Natural killer cell (primary cell): ENCODE measurements around the gene SLC4A1AP. TPM values are rescaled to one million over a fixed set of nuclear protein-coding genes. Genes with fewer than 3 reads are reported as not detected.

Experiments
- ATAC-seq, 3 donors: fragments of 150-1000 bp in 2 of 3; fragments of 200-7000 bp in 1 of 3; cut with Tn5 transposase; 1 replicate in 1 of 3; 2 replicates in 2 of 3; pipeline ENCODE4 v1.10.0; 2021; ENCODE audit warnings: mild to moderate bottlenecking in 2 of 3, moderate library complexity in 2 of 3
- DNase-seq, 2 donors: peaks; one replicate each; pipeline versions ENCODE4 v3.0.0 to v3.0.0-alpha.2; 2013 to 2021; ENCODE audit warnings: mixed read lengths in 1 of 2
- H3K27ac ChIP-seq: one replicate; pipeline ENCODE4 v1.5.1; 2013; ENCODE audit warnings: mild to moderate bottlenecking, low read length
- H3K27me3 ChIP-seq: one replicate; pipeline ENCODE4 v1.6.1; 2013; ENCODE audit warnings: low read length; ENCODE audit not compliant: control insufficient read depth, insufficient read depth
- H3K36me3 ChIP-seq: one replicate; pipeline ENCODE4 v1.6.1; 2013; ENCODE audit warnings: low read length; ENCODE audit not compliant: control insufficient read depth, insufficient read depth
- H3K4me1 ChIP-seq: one replicate; pipeline ENCODE4 v1.6.1; 2013; ENCODE audit warnings: low read length; ENCODE audit not compliant: control insufficient read depth, insufficient read depth
- H3K4me3 ChIP-seq: one replicate; pipeline ENCODE4 v1.5.1; 2013; ENCODE audit warnings: low read length
- H3K9me3 ChIP-seq: one replicate; pipeline ENCODE4 v1.6.1; 2013; ENCODE audit warnings: low read length; ENCODE audit not compliant: control insufficient read depth, insufficient read depth
- H3K27ac Mint-ChIP-seq, 2 donors: one replicate each; pipeline ENCODE4 v1.8.0; 2022; ENCODE audit warnings: mild to moderate bottlenecking in 2 of 2, mixed read lengths in 2 of 2, moderate library complexity in 1 of 2
- H3K27me3 Mint-ChIP-seq, 2 donors: one replicate each; pipeline ENCODE4 v1.8.0; 2022; ENCODE audit warnings: low read depth in 2 of 2, mixed read lengths in 2 of 2
- H3K36me3 Mint-ChIP-seq: one replicate; pipeline ENCODE4 v1.8.0; 2022; ENCODE audit warnings: mixed read lengths
- H3K4me1 Mint-ChIP-seq, 2 donors: one replicate each; pipeline ENCODE4 v1.8.0; 2022; ENCODE audit warnings: mixed read lengths in 2 of 2
- H3K4me3 Mint-ChIP-seq: one replicate; pipeline ENCODE4 v1.8.0; 2022; ENCODE audit warnings: mild to moderate bottlenecking, moderate library complexity, mixed read lengths
- H3K9me3 Mint-ChIP-seq, 2 donors: one replicate each; pipeline ENCODE4 v1.8.0; 2022; ENCODE audit warnings: mixed read lengths in 2 of 2
- CTCF ChIP-seq: fragments of 200-600 bp; IDR thresholded peaks from one replicate; pipeline ENCODE4 v1.8.0; 2022; ENCODE audit warnings: antibody characterized with exemption
- WGBS: methylation state at CpG from one replicate; pipeline ENCODE4 v1.1.7; 2013; ENCODE audit warnings: missing lambda C conversion rate; ENCODE audit not compliant: insufficient coverage; 5-methylcytosine and 5-hydroxymethylcytosine counted together
- intact Hi-C: fragments of 100-400 bp; cut with micrococcal nuclease; formaldehyde crosslinking; loops from one replicate; pipeline ENCODE4 v1.14.2; 2022
- total RNA-seq, 4 donors: library from RNA; stranded (reverse); fragments of 120-200 nt in 1 of 4; gene quantifications; one replicate each; pipeline versions ENCODE4 v1.2.3 to v1.2.4, GENCODE V29; 2013 to 2022

Gene SLC4A1AP
- total RNA-seq, 3 donors from 2014 or later (not counting 1 experiment from before 2014, with no cell fraction given) = 22.0 to 26.0 (median 24.8) TPM

GRCh38 chr2:27664154-27664574, 475 bp downstream of the SLC4A1AP start:
- Histone ChIP-seq H3K4me3 (peak overlapping the region; percentile 94), H3K4me1 (peaks cover 22% of the 10 kb centered on the region), H3K27me3 (no peaks in the 10 kb centered on the region), H3K27ac (peak overlapping the region; percentile 99), H3K36me3 (peaks cover 43% of the 10 kb centered on the region), H3K9me3 (no peaks in the 10 kb centered on the region)
- Mint-ChIP-seq H3K27ac (peak overlapping the region; percentile 99), H3K36me3 (peaks cover 19% of the 10 kb centered on the region), H3K4me3 (peak overlapping the region; percentile 99), H3K4me1 (peaks cover 37 to 45% of the 10 kb centered on the region in 2 donors), H3K27me3 (no peaks in the 10 kb centered on the region), H3K9me3 (no peaks in the 10 kb centered on the region)
- no peak for TF ChIP-seq CTCF
- intact Hi-C loops = loop anchor here (5.0 kb wide), 1 partner anchor 37 kb away; the partner anchor contains the start of genes CCDC121 and GPN1
- DNase-seq (no peak), ATAC-seq (peak in 1 of 3 donors; percentile 2)
- 6% methylated on average over 28 of the region's 28 CpGs for WGBS

GRCh38 chr2:27664622-27665363, 1.1 kb downstream of the SLC4A1AP start:
- intact Hi-C loops = loop anchor here (5.0 kb wide), 1 partner anchor 37 kb away; the partner anchor contains the start of genes CCDC121 and GPN1
- H3K4me3 Mint-ChIP-seq = peak overlapping the region; percentile 99
- no peaks in the 10 kb centered on the region for H3K27me3 ChIP-seq
- H3K27ac Mint-ChIP-seq = peak overlapping the region; percentile 99
- H3K4me3 ChIP-seq = peak overlapping the region; percentile 94
- peaks cover 37 to 39% of the 10 kb centered on the region in 2 donors for H3K4me1 Mint-ChIP-seq
- H3K27ac ChIP-seq = no peak overlapping the region
- peaks cover 42% of the 10 kb centered on the region for H3K36me3 ChIP-seq
- no peak for DNase-seq
- peaks cover 22% of the 10 kb centered on the region for H3K4me1 ChIP-seq
- no peaks in the 10 kb centered on the region for H3K9me3 ChIP-seq
- peaks cover 20% of the 10 kb centered on the region for H3K36me3 Mint-ChIP-seq
- ATAC-seq = no peak
- WGBS = 88% methylated on average over 15 of the region's 16 CpGs
- TF ChIP-seq CTCF = no peak
- H3K9me3 Mint-ChIP-seq = no peaks in the 10 kb centered on the region
- no peaks in the 10 kb centered on the region for H3K27me3 Mint-ChIP-seq

GRCh38 chr2:27667446-27667845, 3.8 kb downstream of the SLC4A1AP start:
- Mint-ChIP-seq H3K36me3 (peaks cover 21% of the 10 kb centered on the region), H3K9me3 (no peaks in the 10 kb centered on the region), H3K4me3 (no peak overlapping the region), H3K4me1 (peaks cover 23 to 35% of the 10 kb centered on the region in 2 donors), H3K27ac (no peak overlapping the region), H3K27me3 (no peaks in the 10 kb centered on the region)
- no peak for DNase-seq
- Histone ChIP-seq H3K27me3 (no peaks in the 10 kb centered on the region), H3K4me1 (peaks cover 20% of the 10 kb centered on the region), H3K36me3 (peaks cover 34% of the 10 kb centered on the region), H3K27ac (no peak overlapping the region), H3K4me3 (no peak overlapping the region), H3K9me3 (no peaks in the 10 kb centered on the region)
- intact Hi-C loops = no loop called here
- TF ChIP-seq CTCF = no peak
- no CpG with 5 or more reads among the region's 1 CpG for whole genome bisulfite sequencing
- ATAC-seq = no peak
